C4-2B (cell line): ENCODE data around the gene OXSR1.
"Not testable (repeated sequence)": the region's sequence is repeated elsewhere in the genome, so short reads cannot be mapped to it uniquely, and the experiment has no call there.

Experiments
- ZFX ChIP-seq: fragments of 450-650 bp; IDR thresholded peaks from 2 replicates; pipeline ENCODE4 v1.6.1; 2017
- TF ChIP-seq, protein P1 (sequence below): fragments of 450-650 bp; conservative IDR thresholded peaks from 2 replicates; pipeline ENCODE4 v1.5.1; 2017; ENCODE audit warnings: mild to moderate bottlenecking

DNA sequence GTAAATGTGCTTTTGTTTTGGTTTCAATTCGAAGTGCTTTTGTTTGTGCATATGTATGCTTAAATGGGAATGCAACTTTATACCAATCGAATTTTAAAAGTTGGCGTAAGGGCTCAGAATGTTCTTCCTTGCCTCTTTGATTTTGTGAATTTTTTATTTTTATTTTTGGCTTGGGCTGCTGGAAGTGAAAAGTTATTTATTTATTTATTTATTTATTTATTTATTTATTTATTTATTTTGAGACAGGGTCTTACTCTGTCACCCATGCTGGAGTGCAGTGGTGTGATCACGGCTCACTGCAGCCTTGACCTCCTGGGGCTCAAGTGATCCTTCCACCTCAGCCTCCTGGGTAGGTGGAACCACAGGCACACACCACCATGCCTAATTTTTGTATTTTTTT is 77.5 kb downstream of the OXSR1 start:
- TF ChIP-seq, protein P1, sequence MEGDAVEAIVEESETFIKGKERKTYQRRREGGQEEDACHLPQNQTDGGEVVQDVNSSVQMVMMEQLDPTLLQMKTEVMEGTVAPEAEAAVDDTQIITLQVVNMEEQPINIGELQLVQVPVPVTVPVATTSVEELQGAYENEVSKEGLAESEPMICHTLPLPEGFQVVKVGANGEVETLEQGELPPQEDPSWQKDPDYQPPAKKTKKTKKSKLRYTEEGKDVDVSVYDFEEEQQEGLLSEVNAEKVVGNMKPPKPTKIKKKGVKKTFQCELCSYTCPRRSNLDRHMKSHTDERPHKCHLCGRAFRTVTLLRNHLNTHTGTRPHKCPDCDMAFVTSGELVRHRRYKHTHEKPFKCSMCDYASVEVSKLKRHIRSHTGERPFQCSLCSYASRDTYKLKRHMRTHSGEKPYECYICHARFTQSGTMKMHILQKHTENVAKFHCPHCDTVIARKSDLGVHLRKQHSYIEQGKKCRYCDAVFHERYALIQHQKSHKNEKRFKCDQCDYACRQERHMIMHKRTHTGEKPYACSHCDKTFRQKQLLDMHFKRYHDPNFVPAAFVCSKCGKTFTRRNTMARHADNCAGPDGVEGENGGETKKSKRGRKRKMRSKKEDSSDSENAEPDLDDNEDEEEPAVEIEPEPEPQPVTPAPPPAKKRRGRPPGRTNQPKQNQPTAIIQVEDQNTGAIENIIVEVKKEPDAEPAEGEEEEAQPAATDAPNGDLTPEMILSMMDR = not testable (repeated sequence)
- TF ChIP-seq ZFX = not testable (repeated sequence)
